Prostate gland (tissue), 2 donors: Measurements from ENCODE around the gene ZNF546. TPM values are rescaled to one million over a fixed set of nuclear protein-coding genes. Genes with fewer than 3 reads are reported as not detected.
"Not testable (repeated sequence)": the region's sequence is repeated elsewhere in the genome, so short reads cannot be mapped to it uniquely, and the experiment has no call there.

Experiments
- DNase-seq: peaks from one replicate; pipeline ENCODE4 v3.0.0-alpha.2; 2019; ENCODE audit warnings: low spot score
- H3K27ac ChIP-seq, 2 donors: fragments of 200-600 bp; sonication (generic); 2 replicates each; pipeline ENCODE4 v1.5.1; 2017 to 2019
- H3K27me3 ChIP-seq: fragments of 200-600 bp; sonication (generic); replicated peaks from 2 replicates; pipeline ENCODE4 v1.5.1; 2019; ENCODE audit not compliant: insufficient read depth
- H3K36me3 ChIP-seq, 2 donors: fragments of 200-600 bp; sonication (generic); 1 replicate in 1 of 2; 2 replicates in 1 of 2; pipeline versions ENCODE4 v1.5.1 to v1.8.1; 2017 to 2019
- H3K4me1 ChIP-seq: fragments of 200-600 bp; sonication (generic); replicated peaks from 2 replicates; pipeline ENCODE4 v1.5.1; 2019
- H3K4me3 ChIP-seq, 2 donors: fragments of 200-600 bp; sonication (generic); 2 replicates each; pipeline ENCODE4 v1.5.1; 2017 to 2019
- H3K9me3 ChIP-seq: fragments of 200-600 bp; sonication (generic); 2 replicates; pipeline ENCODE4 v1.5.1; 2017
- POLR2A ChIP-seq: fragments of 450-650 bp; IDR thresholded peaks from one replicate; pipeline ENCODE4 v1.6.1; 2016; ENCODE audit warnings: antibody characterized with exemption, mild to moderate bottlenecking
- POLR2AphosphoS5 ChIP-seq: sonication (generic); formaldehyde crosslinking; IDR thresholded peaks from one replicate; pipeline ENCODE4 v1.6.1; 2017; ENCODE audit warnings: antibody characterized with exemption
- WGBS: methylation state at CpG from one replicate; pipeline ENCODE4 v1.1.5; 2018; 5-methylcytosine and 5-hydroxymethylcytosine counted together
- intact Hi-C: fragments of 100-400 bp; cut with DNase I; formaldehyde crosslinking; loops from one replicate; pipeline ENCODE4 v1.14.2; 2022
- total RNA-seq, 2 donors: library from RNA; depleted of rRNA; stranded (reverse); fragments of >200 nt; gene quantifications; one replicate each; pipeline ENCODE4 v1.1.0, GENCODE V29; 2016
- TF ChIP-seq, protein P1 (sequence below), 4 experiments: fragments of 200-600 bp in 2 of 4; fragments of 450-650 bp in 2 of 4; sonication (generic) in 2 of 4; IDR thresholded peaks; 1 replicate in 3 of 4; 2 replicates in 1 of 4; pipeline ENCODE4 v1.5.1; 2016 to 2019; ENCODE audit warnings: antibody characterized with exemption in 4 of 4, mild to moderate bottlenecking in 2 of 4, moderate library complexity in 2 of 4

Gene ZNF546
- total RNA-seq, 2 donors from 2014 or later, result 4.6 to 10.6 TPM

DNA sequence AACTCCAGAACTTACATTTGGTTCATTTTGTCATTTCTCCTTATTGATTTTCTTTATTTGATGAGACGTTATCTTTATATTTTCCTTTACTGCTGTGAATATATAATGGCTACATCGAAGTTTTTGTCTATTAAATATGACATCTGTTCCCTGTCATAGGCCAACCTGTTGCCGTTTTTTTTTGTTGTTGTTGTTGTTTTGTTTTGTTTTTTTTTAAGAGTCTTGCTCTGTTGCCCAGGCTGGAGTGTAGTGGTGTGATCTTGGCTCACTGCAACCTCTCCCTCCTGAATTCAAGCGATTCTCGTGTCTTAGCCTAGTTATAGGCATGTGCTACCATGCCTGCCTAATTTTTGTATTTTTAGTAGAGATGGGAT is 29.7 kb downstream of the ZNF546 start:
- Histone ChIP-seq H3K4me1 (no peaks in the 10 kb centered on the region), H3K4me3 (no peak overlapping the region), H3K27ac (no peak overlapping the region), H3K36me3 (no peaks in the 10 kb centered on the region), H3K27me3 (no peaks in the 10 kb centered on the region), H3K9me3 (peaks cover 6% of the 10 kb centered on the region)
- TF ChIP-seq POLR2A, result no peak
- TF ChIP-seq, protein P1, sequence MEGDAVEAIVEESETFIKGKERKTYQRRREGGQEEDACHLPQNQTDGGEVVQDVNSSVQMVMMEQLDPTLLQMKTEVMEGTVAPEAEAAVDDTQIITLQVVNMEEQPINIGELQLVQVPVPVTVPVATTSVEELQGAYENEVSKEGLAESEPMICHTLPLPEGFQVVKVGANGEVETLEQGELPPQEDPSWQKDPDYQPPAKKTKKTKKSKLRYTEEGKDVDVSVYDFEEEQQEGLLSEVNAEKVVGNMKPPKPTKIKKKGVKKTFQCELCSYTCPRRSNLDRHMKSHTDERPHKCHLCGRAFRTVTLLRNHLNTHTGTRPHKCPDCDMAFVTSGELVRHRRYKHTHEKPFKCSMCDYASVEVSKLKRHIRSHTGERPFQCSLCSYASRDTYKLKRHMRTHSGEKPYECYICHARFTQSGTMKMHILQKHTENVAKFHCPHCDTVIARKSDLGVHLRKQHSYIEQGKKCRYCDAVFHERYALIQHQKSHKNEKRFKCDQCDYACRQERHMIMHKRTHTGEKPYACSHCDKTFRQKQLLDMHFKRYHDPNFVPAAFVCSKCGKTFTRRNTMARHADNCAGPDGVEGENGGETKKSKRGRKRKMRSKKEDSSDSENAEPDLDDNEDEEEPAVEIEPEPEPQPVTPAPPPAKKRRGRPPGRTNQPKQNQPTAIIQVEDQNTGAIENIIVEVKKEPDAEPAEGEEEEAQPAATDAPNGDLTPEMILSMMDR (IDR thresholded peaks at IDR 0.05), result no peak
- no peak for TF ChIP-seq POLR2AphosphoS5
- 97% methylated on average over 5 of the region's 5 CpGs for WGBS
- DNase-seq, result no peak
- intact Hi-C loops, result no loop called here

DNA sequence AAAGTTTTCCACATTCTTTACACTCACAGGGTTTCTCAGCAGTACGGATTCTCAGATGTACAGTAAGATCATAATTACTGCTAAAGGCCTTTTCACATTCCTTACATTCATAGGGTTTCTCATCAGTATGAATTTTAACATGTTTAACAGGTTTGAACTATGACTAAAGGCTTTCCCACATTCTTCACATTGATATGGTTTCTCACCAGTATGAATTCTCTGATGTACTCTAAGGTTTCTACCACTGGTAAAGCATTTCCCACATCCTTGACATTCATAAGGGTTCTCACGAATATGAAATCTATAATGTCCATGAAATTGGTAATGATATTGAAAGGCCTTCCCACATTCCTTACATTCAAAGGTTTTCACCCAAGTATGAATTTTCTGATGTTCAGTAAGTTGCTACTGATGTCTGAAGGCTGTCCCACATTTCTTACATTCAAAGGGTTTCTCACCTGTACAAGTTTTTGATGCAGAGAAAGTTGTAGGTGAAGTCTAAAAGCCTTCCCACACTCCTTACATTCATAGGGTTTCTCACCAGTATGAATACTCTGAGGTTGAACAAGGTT is 37.2 kb downstream of the ZNF546 start:
- DNase-seq, result no peak
- intact Hi-C loops, result no loop called here
- Histone ChIP-seq H3K9me3 (peaks cover 4% of the 10 kb centered on the region), H3K4me1 (no peaks in the 10 kb centered on the region), H3K4me3 (no peak overlapping the region), H3K27me3 (no peaks in the 10 kb centered on the region), H3K36me3 (no peaks in the 10 kb centered on the region), H3K27ac (no peak overlapping the region)
- no peak for TF ChIP-seq POLR2AphosphoS5
- TF ChIP-seq POLR2A, result no peak
- TF ChIP-seq, protein P1 (IDR thresholded peaks at IDR 0.05), result no peak
- 97% methylated on average over 2 of the region's 2 CpGs for WGBS

DNA sequence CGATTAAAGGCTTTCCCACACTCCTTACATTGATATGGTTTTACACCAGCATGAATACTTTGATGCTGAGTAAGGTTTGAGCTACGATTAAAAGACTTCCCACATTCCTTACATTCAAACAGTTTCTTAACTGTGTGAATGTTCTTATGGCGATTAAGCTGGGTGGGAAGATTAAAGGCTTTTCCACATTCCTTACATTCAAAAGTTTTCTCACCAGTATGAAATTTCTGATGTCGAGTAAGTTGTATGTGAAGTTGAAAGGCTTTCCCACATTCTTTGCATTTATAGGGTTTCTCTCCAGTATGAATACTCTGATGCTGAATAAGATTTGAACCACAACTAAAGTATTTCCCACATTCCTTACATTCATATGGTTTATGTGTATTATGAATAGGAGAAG is 39.1 kb downstream of the ZNF546 start:
- DNase-seq, result no peak
- intact Hi-C loops, result no loop called here
- H3K4me3 ChIP-seq, result no peak overlapping the region
- no peaks in the 10 kb centered on the region for H3K27me3 ChIP-seq
- H3K36me3 ChIP-seq, result no peaks in the 10 kb centered on the region
- H3K27ac ChIP-seq, result no peak overlapping the region
- no peak for TF ChIP-seq POLR2AphosphoS5
- TF ChIP-seq POLR2A, result no peak
- TF ChIP-seq, protein P1 (IDR thresholded peaks at IDR 0.05), result no peak
- 97% methylated on average over 4 of the region's 4 CpGs for WGBS
- H3K4me1 ChIP-seq, result no peaks in the 10 kb centered on the region
- H3K9me3 ChIP-seq, result peaks cover 4% of the 10 kb centered on the region

DNA sequence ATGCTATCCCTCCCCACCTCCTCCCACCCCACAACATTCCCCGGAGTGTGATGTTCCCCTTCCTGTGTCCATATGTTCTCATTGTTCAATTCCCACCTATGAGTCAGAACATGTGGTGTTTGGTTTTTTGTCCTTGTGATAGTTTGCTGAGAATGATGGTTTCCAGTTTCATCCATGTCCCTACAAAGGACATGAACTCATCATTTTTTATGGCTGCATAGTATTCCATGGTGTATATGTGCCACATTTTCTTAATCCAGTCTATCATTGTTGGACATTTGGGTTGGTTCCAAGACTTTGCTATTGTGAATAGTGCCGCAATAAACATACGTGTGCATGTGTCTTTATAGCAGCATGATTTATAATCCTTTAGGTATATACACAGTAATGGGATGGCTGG is 41.2 kb downstream of the ZNF546 start:
- intact Hi-C loops, H3K36me3 ChIP-seq, H3K9me3 ChIP-seq, H3K27ac ChIP-seq, H3K27me3 ChIP-seq, H3K4me1 ChIP-seq, H3K4me3 ChIP-seq, DNase-seq: not testable (repeated sequence)
- WGBS, result 98% methylated on average over 2 of the region's 3 CpGs

DNA sequence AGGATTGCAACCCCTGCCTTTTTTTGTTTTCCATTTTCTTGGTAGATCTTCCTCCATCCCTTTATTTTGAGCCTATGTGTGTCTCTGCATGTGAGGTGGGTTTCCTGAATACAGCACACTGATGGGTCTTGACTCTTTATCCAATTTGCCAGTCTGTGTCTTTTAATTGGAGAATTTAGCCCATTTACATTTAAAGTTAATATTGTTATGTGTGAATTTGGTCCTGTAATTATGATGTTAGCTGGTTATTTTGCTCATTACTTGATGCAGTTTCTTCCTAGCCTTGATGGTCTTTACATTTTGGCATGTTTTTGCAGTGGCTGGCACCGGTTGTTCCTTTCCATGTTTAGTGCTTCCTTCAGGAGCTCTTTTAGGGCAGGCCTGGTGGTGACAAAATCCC is 44.9 kb downstream of the ZNF546 start:
- 92% methylated on average over 1 of the region's 1 CpG for WGBS
- H3K27me3 ChIP-seq, H3K4me3 ChIP-seq, H3K4me1 ChIP-seq, H3K27ac ChIP-seq, H3K9me3 ChIP-seq, intact Hi-C loops, DNase-seq: not testable (repeated sequence)
- H3K36me3 ChIP-seq, result peaks cover 0 to 11% of the 10 kb centered on the region in 2 donors

DNA sequence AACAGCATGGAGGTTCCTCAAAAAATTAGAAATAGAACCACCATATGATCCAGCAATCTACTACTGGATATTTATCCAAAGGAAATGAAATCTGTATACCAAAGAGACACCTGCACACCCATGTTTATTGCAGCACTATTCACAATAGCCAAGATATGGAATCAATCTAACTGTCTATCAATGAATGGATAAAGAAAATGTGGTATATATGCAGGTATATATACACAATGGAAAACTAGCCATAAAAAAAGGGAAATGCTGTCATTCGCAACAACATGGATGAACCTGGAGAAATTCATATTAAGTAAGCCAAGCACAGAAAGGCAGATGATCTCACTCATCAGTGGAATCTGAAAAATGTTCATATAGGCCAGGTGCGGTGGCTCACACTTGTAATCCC is 56.6 kb downstream of the ZNF546 start:
- Histone ChIP-seq H3K4me1 (no peaks in the 10 kb centered on the region), H3K4me3 (no peak overlapping the region), H3K36me3 (no peaks in the 10 kb centered on the region), H3K27me3 (no peaks in the 10 kb centered on the region), H3K9me3 (no peaks in the 10 kb centered on the region), H3K27ac (no peak overlapping the region)
- TF ChIP-seq POLR2A (no peak), POLR2AphosphoS5 (no peak)
- TF ChIP-seq, protein P1 (IDR thresholded peaks at IDR 0.05), result no peak
- intact Hi-C loops, result no loop called here
- no peak for DNase-seq
- WGBS, result 97% methylated on average over 2 of the region's 2 CpGs
